Endothelial cell (in vitro differentiated cells): ENCODE results near the gene HLA-DMB. TPM values are rescaled to one million over a fixed set of nuclear protein-coding genes. Genes with fewer than 3 reads are reported as not detected.

Experiments used
- DNase-seq: peaks from one replicate; pipeline ENCODE4 v3.0.0; 2021; ENCODE audit warnings: low spot score
- H3K27ac Mint-ChIP-seq: one replicate; pipeline ENCODE4 v1.8.0; 2021; ENCODE audit warnings: mixed read lengths, inconsistent platforms; ENCODE audit not compliant: unreplicated experiment
- H3K27me3 Mint-ChIP-seq: one replicate; pipeline ENCODE4 v1.8.0; 2021; ENCODE audit warnings: mild to moderate bottlenecking, moderate library complexity, mixed read lengths, inconsistent platforms; ENCODE audit not compliant: unreplicated experiment
- H3K36me3 Mint-ChIP-seq: one replicate; pipeline ENCODE4 v1.8.0; 2021; ENCODE audit warnings: mild to moderate bottlenecking, low read depth, mixed read lengths, inconsistent platforms; ENCODE audit not compliant: unreplicated experiment
- H3K4me1 Mint-ChIP-seq: one replicate; pipeline ENCODE4 v1.8.0; 2021; ENCODE audit warnings: mild to moderate bottlenecking, mixed read lengths, inconsistent platforms; ENCODE audit not compliant: unreplicated experiment
- H3K4me3 Mint-ChIP-seq: one replicate; pipeline ENCODE4 v1.8.0; 2021; ENCODE audit warnings: mild to moderate bottlenecking, mixed read lengths, inconsistent platforms; ENCODE audit not compliant: unreplicated experiment
- H3K9me3 Mint-ChIP-seq: one replicate; pipeline ENCODE4 v1.8.0; 2021; ENCODE audit warnings: mixed read lengths, inconsistent platforms; ENCODE audit not compliant: unreplicated experiment
- CTCF ChIP-seq: fragments of 200-600 bp; sonication (generic); IDR thresholded peaks from one replicate; pipeline ENCODE4 v1.5.0; 2021; ENCODE audit warnings: antibody characterized with exemption; ENCODE audit not compliant: unreplicated experiment
- total RNA-seq: library from RNA; stranded (reverse); fragmentation: NEBNext Ultra II Directional; extraction: Animal tissue kit (Norgen Biotek cat#: 25700); gene quantifications from one replicate; pipeline ENCODE4 v1.2.1, GENCODE V29; 2021; ENCODE audit not compliant: unreplicated experiment

The HLA-DMB gene
- total RNA-seq, 1 donor from 2014 or later = 1.3 TPM

GRCh38 chr6:32906539-32906938 lies 34.3 kb downstream of the HLA-DMB start:
- Mint-ChIP-seq H3K27ac (no peak overlapping the region), H3K36me3 (no peaks in the 10 kb centered on the region), H3K27me3 (no peaks in the 10 kb centered on the region), H3K4me1 (no peaks in the 10 kb centered on the region), H3K9me3 (no peaks in the 10 kb centered on the region), H3K4me3 (no peak overlapping the region)
- DNase-seq = no peak
- no peak for TF ChIP-seq CTCF

GRCh38 chr6:32905078-32905477 lies 35.8 kb downstream of the HLA-DMB start:
- H3K27ac Mint-ChIP-seq = no peak overlapping the region
- H3K9me3 Mint-ChIP-seq = no peaks in the 10 kb centered on the region
- H3K27me3 Mint-ChIP-seq = no peaks in the 10 kb centered on the region
- no peak overlapping the region for H3K4me3 Mint-ChIP-seq
- no peaks in the 10 kb centered on the region for H3K36me3 Mint-ChIP-seq
- no peaks in the 10 kb centered on the region for H3K4me1 Mint-ChIP-seq
- TF ChIP-seq CTCF = no peak
- DNase-seq = no peak

GRCh38 chr6:32903952-32904351 lies 36.9 kb downstream of the HLA-DMB start:
- no peaks in the 10 kb centered on the region for H3K4me1 Mint-ChIP-seq
- no peaks in the 10 kb centered on the region for H3K9me3 Mint-ChIP-seq
- no peak for DNase-seq
- TF ChIP-seq CTCF = no peak
- no peak overlapping the region for H3K27ac Mint-ChIP-seq
- no peaks in the 10 kb centered on the region for H3K27me3 Mint-ChIP-seq
- H3K36me3 Mint-ChIP-seq = no peaks in the 10 kb centered on the region
- H3K4me3 Mint-ChIP-seq = no peak overlapping the region

- H3K4me3 Mint-ChIP-seq = peak overlapping the region; percentile 95
- DNase-seq = no peak
- no peak for TF ChIP-seq CTCF
- H3K36me3 Mint-ChIP-seq = no peaks in the 10 kb centered on the region
- no peak overlapping the region for H3K27ac Mint-ChIP-seq
- H3K4me1 Mint-ChIP-seq = peaks cover 15% of the 10 kb centered on the region
- peaks cover 5% of the 10 kb centered on the region for H3K27me3 Mint-ChIP-seq
- no peaks in the 10 kb centered on the region for H3K9me3 Mint-ChIP-seq
Observed at GRCh38 chr6:32895006-32895345, 45.9 kb downstream of the HLA-DMB start.

GRCh38 chr6:32894085-32895005 lies 46.5 kb downstream of the HLA-DMB start:
- no peak for TF ChIP-seq CTCF
- H3K9me3 Mint-ChIP-seq = no peaks in the 10 kb centered on the region
- H3K27me3 Mint-ChIP-seq = peaks cover 5% of the 10 kb centered on the region
- peaks cover 20% of the 10 kb centered on the region for H3K4me1 Mint-ChIP-seq
- peak overlapping the region; percentile 67 for H3K27ac Mint-ChIP-seq
- peak overlapping the region; percentile 95 for H3K4me3 Mint-ChIP-seq
- DNase-seq = peak; percentile 94
- no peaks in the 10 kb centered on the region for H3K36me3 Mint-ChIP-seq
